Spleen (tissue), 7 donors: ENCODE data around the gene SH2D4B.

Source experiments
- POLR2A ChIP-seq, 3 donors: fragments of 450-650 bp; IDR thresholded peaks; one replicate each; pipeline ENCODE4 v1.5.1; 2017; ENCODE audit warnings: antibody characterized with exemption in 3 of 3, mild to moderate bottlenecking in 1 of 3
- TF ChIP-seq, protein P1 (sequence below), 11 experiments: fragments of 200-600 bp in 7 of 11; fragments of 450-650 bp in 4 of 11; sonication (generic) in 4 of 11; IDR thresholded peaks in 8 of 11; conservative IDR thresholded peaks in 3 of 11; 1 replicate in 7 of 11; 2 replicates in 4 of 11; pipeline versions ENCODE4 v1.4.0 to v1.8.0; 2016 to 2021; ENCODE audit warnings: antibody characterized with exemption in 11 of 11, inconsistent platforms in 4 of 11, mild to moderate bottlenecking in 1 of 11
- donor health status: DM: no; HTN: no; CAD: no; lungs with moderate emphysema.
- donor health status: DM: no; HTN: no; CAD: no.
- donor health status: DM: no; HTN: no; CAD: no.

GRCh38 chr10:80554050-80554449 is 16.3 kb downstream of the SH2D4B start:
- TF ChIP-seq POLR2A (IDR thresholded peaks at IDR 0.05) = no peak
- TF ChIP-seq, protein P1, sequence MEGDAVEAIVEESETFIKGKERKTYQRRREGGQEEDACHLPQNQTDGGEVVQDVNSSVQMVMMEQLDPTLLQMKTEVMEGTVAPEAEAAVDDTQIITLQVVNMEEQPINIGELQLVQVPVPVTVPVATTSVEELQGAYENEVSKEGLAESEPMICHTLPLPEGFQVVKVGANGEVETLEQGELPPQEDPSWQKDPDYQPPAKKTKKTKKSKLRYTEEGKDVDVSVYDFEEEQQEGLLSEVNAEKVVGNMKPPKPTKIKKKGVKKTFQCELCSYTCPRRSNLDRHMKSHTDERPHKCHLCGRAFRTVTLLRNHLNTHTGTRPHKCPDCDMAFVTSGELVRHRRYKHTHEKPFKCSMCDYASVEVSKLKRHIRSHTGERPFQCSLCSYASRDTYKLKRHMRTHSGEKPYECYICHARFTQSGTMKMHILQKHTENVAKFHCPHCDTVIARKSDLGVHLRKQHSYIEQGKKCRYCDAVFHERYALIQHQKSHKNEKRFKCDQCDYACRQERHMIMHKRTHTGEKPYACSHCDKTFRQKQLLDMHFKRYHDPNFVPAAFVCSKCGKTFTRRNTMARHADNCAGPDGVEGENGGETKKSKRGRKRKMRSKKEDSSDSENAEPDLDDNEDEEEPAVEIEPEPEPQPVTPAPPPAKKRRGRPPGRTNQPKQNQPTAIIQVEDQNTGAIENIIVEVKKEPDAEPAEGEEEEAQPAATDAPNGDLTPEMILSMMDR (IDR thresholded peaks at IDR 0.05 in 8 of 11, conservative IDR thresholded peaks at IDR 0.05 in 3 of 11) = no peak
